HepG2 (cell line): Measurements from ENCODE around the gene KIF26B. TPM values are rescaled to one million over a fixed set of nuclear protein-coding genes. Genes with fewer than 3 reads are reported as not detected.

Source experiments
- ATAC-seq: fragments of 200-7000 bp; cut with Tn5 transposase; 3 replicates; pipeline ENCODE4 v1.9.1; 2020; ENCODE audit warnings: mild to moderate bottlenecking, moderate library complexity
- BruUV-seq: library from RNA; stranded (reverse); fragments of 400-500 nt; replicated peaks from 2 replicates; lab custom pipeline; 2021; lab: Mats Ljungman, UMichigan
- CTCF ChIA-PET: fragments of 300-600 bp; formaldehyde crosslinking; extraction: SDS; loops from one replicate; lab custom pipeline; 2021; ENCODE audit warnings: low total read pairs, inconsistent platforms, low intra/inter-chr PET ratio; lab: Yijun Ruan, JAX
- POLR2A ChIA-PET: fragments of 350-600 bp; sonication (Branson Sonifier 250); formaldehyde crosslinking; loops from one replicate; lab custom pipeline; 2020; ENCODE audit warnings: antibody characterized with exemption, inconsistent platforms; lab: Yijun Ruan, JAX
- DNase-seq: peaks from one replicate; pipeline ENCODE4 v3.0.0-alpha.2; 2015; ENCODE audit warnings: low spot score
- FAIRE-seq: peaks from 3 replicates; lab custom pipeline; 2011; peaks lifted over from hg19 to GRCh38; lab: Jason Lieb, UNC
- H2AFZ ChIP-seq: one replicate; pipeline ENCODE4 v1.6.1; 2011; ENCODE audit warnings: low read length, inconsistent platforms
- H3K27ac ChIP-seq: fragments of 300-600 bp; 3 replicates; pipeline ENCODE4 v1.8.0; 2011; ENCODE audit warnings: mixed run types, mild to moderate bottlenecking, mixed read lengths, low read length, inconsistent platforms; ENCODE audit not compliant: insufficient read depth; ENCODE audit errors: extremely low read length
- H3K27me3 ChIP-seq, 2 experiments: fragments of 200-600 bp in 1 of 2; 2 replicates in 1 of 2; 3 replicates in 1 of 2; pipeline versions ENCODE4 v1.6.0 to v1.8.0; 2011; ENCODE audit warnings: low read length in 2 of 2, mild to moderate bottlenecking in 2 of 2, moderate library complexity in 2 of 2, inconsistent platforms in 1 of 2; ENCODE audit not compliant: insufficient read depth in 2 of 2, control insufficient read depth in 1 of 2
- H3K36me3 ChIP-seq, 2 experiments: fragments of 200-600 bp in 1 of 2; replicated peaks in 1 of 2; 2 replicates in 1 of 2; 3 replicates in 1 of 2; pipeline versions ENCODE4 v1.5.1 to v1.8.0; 2011; ENCODE audit warnings: low read length in 2 of 2, inconsistent platforms in 1 of 2; ENCODE audit not compliant: insufficient read depth in 2 of 2, control insufficient read depth in 1 of 2
- H3K4me1 ChIP-seq: 2 replicates; pipeline ENCODE4 v1.5.1; 2012; ENCODE audit warnings: low read length, inconsistent platforms; ENCODE audit not compliant: insufficient read depth
- H3K4me2 ChIP-seq: 2 replicates; pipeline ENCODE4 v1.6.0; 2011; ENCODE audit warnings: low read depth, low read length, inconsistent platforms
- H3K4me3 ChIP-seq, 3 experiments: fragments of 200-600 bp in 1 of 3; sonication (generic), shearing (Covaris generic) in 1 of 3; replicated peaks in 1 of 3; 2 replicates each; pipeline ENCODE4 v1.5.1; 2011 to 2016; ENCODE audit warnings: low read length in 3 of 3, inconsistent platforms in 2 of 3, low read depth in 2 of 3, mild to moderate bottlenecking in 2 of 3, control low read depth in 1 of 3, mixed read lengths in 1 of 3; ENCODE audit not compliant: insufficient read depth in 1 of 3
- H3K79me2 ChIP-seq: one replicate; pipeline ENCODE4 v1.6.1; 2011; ENCODE audit warnings: low read length, inconsistent platforms; ENCODE audit not compliant: insufficient read depth
- H3K9ac ChIP-seq: 2 replicates; pipeline ENCODE4 v1.6.0; 2011; ENCODE audit warnings: mild to moderate bottlenecking, low read depth, low read length, inconsistent platforms; ENCODE audit not compliant: insufficient read depth
- H3K9me3 ChIP-seq: 2 replicates; pipeline ENCODE4 v1.5.1; 2012; ENCODE audit warnings: mild to moderate bottlenecking, low read length
- H4K20me1 ChIP-seq: 2 replicates; pipeline ENCODE4 v1.6.0; 2011; ENCODE audit warnings: inconsistent platforms, mild to moderate bottlenecking, low read length, moderate library complexity; ENCODE audit not compliant: insufficient read depth
- CAMTA2 ChIP-seq: sonication (generic); formaldehyde crosslinking; IDR thresholded peaks from 2 replicates; pipeline ENCODE4 v1.4.0; 2020; ENCODE audit warnings: mild to moderate bottlenecking, missing genetic modification reagents, borderline replicate concordance
- DRAP1 ChIP-seq: IDR thresholded peaks from 2 replicates; pipeline ENCODE4 v1.6.1; 2016; ENCODE audit warnings: missing genetic modification reagents, missing compliant biosample characterization
- GTF2F1 ChIP-seq: fragments of 150-350 bp; IDR thresholded peaks from 2 replicates; pipeline ENCODE4 v1.6.1; 2014; ENCODE audit warnings: low read length
- PAXIP1 ChIP-seq: sonication (generic); formaldehyde crosslinking; conservative IDR thresholded peaks from 2 replicates; pipeline ENCODE4 v1.4.0; 2020; ENCODE audit warnings: mild to moderate bottlenecking, missing genetic modification reagents, moderate library complexity
- ZBTB38 ChIP-seq: sonication (generic); formaldehyde crosslinking; IDR thresholded peaks from 2 replicates; pipeline ENCODE4 v1.5.1; 2020; ENCODE audit warnings: mild to moderate bottlenecking, missing genetic modification reagents
- ZFP91 ChIP-seq: sonication (generic); formaldehyde crosslinking; IDR thresholded peaks from 2 replicates; pipeline ENCODE4 v1.9.0; 2022; ENCODE audit warnings: missing genetic modification reagents, mild to moderate bottlenecking, borderline replicate concordance
- ZKSCAN1 ChIP-seq: fragments of 150-350 bp; IDR thresholded peaks from 2 replicates; pipeline ENCODE4 v1.6.1; 2014; ENCODE audit warnings: low read length
- ZNF121 ChIP-seq: sonication (generic); formaldehyde crosslinking; IDR thresholded peaks from 2 replicates; pipeline ENCODE4 v1.5.0; 2020; ENCODE audit warnings: mild to moderate bottlenecking, missing genetic modification reagents
- ZNF17 ChIP-seq: sonication (generic); formaldehyde crosslinking; IDR thresholded peaks from 2 replicates; pipeline ENCODE4 v1.5.0; 2020; ENCODE audit warnings: mild to moderate bottlenecking, missing genetic modification reagents
- ZNF253 ChIP-seq: sonication (generic); formaldehyde crosslinking; IDR thresholded peaks from 2 replicates; pipeline ENCODE4 v1.8.0; 2022; ENCODE audit warnings: mild to moderate bottlenecking, missing genetic modification reagents, borderline replicate concordance
- ZNF276 ChIP-seq: sonication (generic); formaldehyde crosslinking; IDR thresholded peaks from 2 replicates; pipeline ENCODE4 v1.4.0; 2020; ENCODE audit warnings: mild to moderate bottlenecking, low read depth, missing genetic modification reagents
- ZNF335 ChIP-seq: sonication (generic); formaldehyde crosslinking; IDR thresholded peaks from 2 replicates; pipeline ENCODE4 v1.4.0; 2020; ENCODE audit warnings: missing genetic modification reagents
- ZNF33B ChIP-seq: sonication (generic); formaldehyde crosslinking; IDR thresholded peaks from 2 replicates; pipeline ENCODE4 v1.5.1; 2020; ENCODE audit warnings: mild to moderate bottlenecking, missing genetic modification reagents
- ZNF382 ChIP-seq: sonication (generic); formaldehyde crosslinking; IDR thresholded peaks from 2 replicates; pipeline ENCODE4 v1.5.0; 2020; ENCODE audit warnings: missing genetic modification reagents, mild to moderate bottlenecking, borderline replicate concordance
- ZNF468 ChIP-seq: sonication (generic); formaldehyde crosslinking; IDR thresholded peaks from 2 replicates; pipeline ENCODE4 v1.8.0; 2022; ENCODE audit warnings: mild to moderate bottlenecking, moderate library complexity, missing genetic modification reagents
- ZNF660 ChIP-seq: sonication (generic); formaldehyde crosslinking; IDR thresholded peaks from 2 replicates; pipeline ENCODE4 v1.5.1; 2020; ENCODE audit warnings: mild to moderate bottlenecking, low read depth, missing genetic modification reagents, borderline replicate concordance
- ZNF780A ChIP-seq: sonication (generic); formaldehyde crosslinking; IDR thresholded peaks from 2 replicates; pipeline ENCODE4 v1.8.0; 2022; ENCODE audit warnings: mild to moderate bottlenecking, missing genetic modification reagents, moderate library complexity
- WGBS: methylation state at CpG from one replicate; pipeline ENCODE4 v1.1.6; 2017; ENCODE audit warnings: low lambda C conversion rate; 5-methylcytosine and 5-hydroxymethylcytosine counted together
- in situ Hi-C: cut with HindIII; loops from 2 replicates; pipeline ENCODE4 v1.10.0; 2017; ENCODE audit warnings: low pct_unique_long_range_greater_than_20kb; ENCODE audit not compliant: extremely low pct_ligation_motif_present
- intact Hi-C: fragments of 100-400 bp; cut with micrococcal nuclease; formaldehyde crosslinking; loops from one replicate; pipeline ENCODE4 v1.10.0; 2022; ENCODE audit not compliant: unreplicated experiment
- polyA plus RNA-seq, 8 experiments: library from polyadenylated mRNA; depleted of rRNA in 3 of 8; stranded (reverse) in 7 of 8; unstranded in 1 of 8; fragments of >200 nt; fragmentation: Illumina TruSeq in 4 of 8; extraction: Trizol in 4 of 8; gene quantifications; 2 replicates each; pipeline versions ENCODE4 v1.2.1 to v1.2.3, GENCODE V29; 2011 to 2016; ENCODE audit warnings: low read depth in 4 of 8, missing spikeins in 1 of 8, mixed read lengths in 1 of 8; ENCODE audit not compliant: insufficient read depth in 1 of 8
- total RNA-seq, 5 experiments: library from RNA; depleted of rRNA; stranded (reverse); fragments of >200 nt; fragmentation: Illumina TruSeq; extraction: Trizol; gene quantifications; 2 replicates each; pipeline ENCODE4 v1.2.3, GENCODE V29; 2016; ENCODE audit warnings: low read depth in 1 of 5

KIF26B gene
- total and polyA plus RNA-seq, 2 of the 13 experiments (the other 11 are each of a cell fraction or from before 2014, with no cell fraction given): 0.08 to 0.09 TPM

- TF ChIP-seq PAXIP1 (no peak), ZNF780A (no peak), ZNF276 (CRISPR knock-in tag) (no peak), ZKSCAN1 (no peak)
These were observed 282.7 kb downstream of the KIF26B start (continued) for GRCh38 chr1:245437369-245438062.

GRCh38 chr1:245440922-245441321 is 286.1 kb downstream of the KIF26B start:
- ChIA-PET CTCF (no interaction called here), POLR2A (no interaction called here)
- FAIRE-seq: no peak
- H3K36me3 ChIP-seq: no peaks in the 10 kb centered on the region
- H3K79me2 ChIP-seq: no peaks in the 10 kb centered on the region
- H3K4me1 ChIP-seq: no peaks in the 10 kb centered on the region
- H3K27ac ChIP-seq: no peak overlapping the region
- H4K20me1 ChIP-seq: no peaks in the 10 kb centered on the region
- 55% methylated on average over 7 of the region's 7 CpGs for WGBS
- H2AFZ ChIP-seq: no peak overlapping the region
- H3K27me3 ChIP-seq: no peaks in the 10 kb centered on the region
- DNase-seq: no peak
- in situ Hi-C loops: no loop called here
- no peak for ATAC-seq
- no TSS peak for BruUV-seq
- no peaks in the 10 kb centered on the region for H3K9me3 ChIP-seq
- H3K9ac ChIP-seq: no peak overlapping the region
- intact Hi-C loops: no loop called here
- H3K4me2 ChIP-seq: no peak overlapping the region
- no peak overlapping the region for H3K4me3 ChIP-seq
- TF ChIP-seq ZNF335 (CRISPR knock-in tag) (no peak), ZBTB38 (no peak), ZNF33B (CRISPR knock-in tag) (no peak), GTF2F1 (no peak), CAMTA2 (CRISPR knock-in tag) (no peak), ZNF253 (no peak), ZNF121 (CRISPR knock-in tag) (no peak), ZNF17 (CRISPR knock-in tag) (no peak), ZFP91 (CRISPR knock-in tag) (no peak), ZNF382 (CRISPR knock-in tag) (no peak), ZNF468 (CRISPR knock-in tag) (no peak), ZNF660 (CRISPR knock-in tag) (no peak), DRAP1 (CRISPR knock-in tag) (no peak)
